ENCODE data around the gene FNIP2. TPM values are rescaled to one million over a fixed set of nuclear protein-coding genes. Genes with fewer than 3 reads are reported as not detected.
"Not testable (repeated sequence)": the region's sequence is repeated elsewhere in the genome, so short reads cannot be mapped to it uniquely, and the experiment has no call there.

FNIP2 gene
- total RNA-seq, 1 donor from 2014 or later = 33.7 TPM

DNA sequence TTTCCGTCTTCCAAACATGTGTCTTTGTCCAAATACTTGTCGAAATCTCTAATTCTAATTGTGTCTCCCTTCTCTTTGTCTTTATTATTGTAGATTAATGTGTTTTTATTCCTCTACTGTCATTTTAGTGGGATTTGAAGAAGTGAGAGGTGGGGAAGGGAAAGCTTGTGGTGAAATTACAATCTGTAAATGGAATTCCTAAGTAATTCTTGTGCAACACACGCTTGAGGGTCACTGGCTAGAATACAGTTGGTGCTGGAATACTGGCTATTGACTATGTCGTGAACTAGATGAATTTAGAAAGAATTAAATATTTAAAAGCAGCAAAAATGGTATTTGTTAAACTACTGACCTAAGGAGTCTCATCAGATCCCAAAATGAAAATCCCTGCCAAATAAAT is 10.7 kb upstream of the FNIP2 start:
- H3K27ac Mint-ChIP-seq (ENCODE audit: unreplicated experiment) = no peak overlapping the region
- H3K4me3 Mint-ChIP-seq (ENCODE audit: unreplicated experiment) = no peak overlapping the region
- H3K36me3 Mint-ChIP-seq (ENCODE audit: low read depth) = no peaks in the 10 kb centered on the region
- DNase-seq (ENCODE audit: low spot score) = no peak
- no peaks in the 10 kb centered on the region for H3K27me3 Mint-ChIP-seq (ENCODE audit: low read depth)
- H3K9me3 Mint-ChIP-seq (ENCODE audit: low read depth) = peaks cover 6% of the 10 kb centered on the region
- H3K4me1 Mint-ChIP-seq (ENCODE audit: low read depth) = peaks cover 13% of the 10 kb centered on the region
- TF ChIP-seq, protein P1, sequence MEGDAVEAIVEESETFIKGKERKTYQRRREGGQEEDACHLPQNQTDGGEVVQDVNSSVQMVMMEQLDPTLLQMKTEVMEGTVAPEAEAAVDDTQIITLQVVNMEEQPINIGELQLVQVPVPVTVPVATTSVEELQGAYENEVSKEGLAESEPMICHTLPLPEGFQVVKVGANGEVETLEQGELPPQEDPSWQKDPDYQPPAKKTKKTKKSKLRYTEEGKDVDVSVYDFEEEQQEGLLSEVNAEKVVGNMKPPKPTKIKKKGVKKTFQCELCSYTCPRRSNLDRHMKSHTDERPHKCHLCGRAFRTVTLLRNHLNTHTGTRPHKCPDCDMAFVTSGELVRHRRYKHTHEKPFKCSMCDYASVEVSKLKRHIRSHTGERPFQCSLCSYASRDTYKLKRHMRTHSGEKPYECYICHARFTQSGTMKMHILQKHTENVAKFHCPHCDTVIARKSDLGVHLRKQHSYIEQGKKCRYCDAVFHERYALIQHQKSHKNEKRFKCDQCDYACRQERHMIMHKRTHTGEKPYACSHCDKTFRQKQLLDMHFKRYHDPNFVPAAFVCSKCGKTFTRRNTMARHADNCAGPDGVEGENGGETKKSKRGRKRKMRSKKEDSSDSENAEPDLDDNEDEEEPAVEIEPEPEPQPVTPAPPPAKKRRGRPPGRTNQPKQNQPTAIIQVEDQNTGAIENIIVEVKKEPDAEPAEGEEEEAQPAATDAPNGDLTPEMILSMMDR (IDR thresholded peaks at IDR 0.05) = no peak

DNA sequence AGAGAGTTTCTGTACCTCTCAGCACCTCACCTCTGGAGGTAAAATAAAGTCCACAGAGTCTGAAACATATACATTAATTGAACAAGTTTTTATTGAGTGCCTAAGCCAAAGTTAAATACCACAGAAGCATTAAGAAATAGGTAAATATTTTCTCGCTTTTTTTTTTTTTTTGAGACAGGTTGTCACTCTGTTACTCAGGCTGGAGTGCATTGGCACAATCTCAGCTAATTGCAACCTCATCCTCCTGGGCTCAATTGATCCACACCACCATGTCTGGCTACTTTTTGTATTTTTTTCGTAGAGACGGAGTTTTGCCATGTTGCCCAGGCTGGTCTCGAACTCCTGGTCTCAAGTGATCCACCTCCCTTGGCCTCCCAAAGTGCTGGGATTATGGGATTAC is 10.1 kb upstream of the FNIP2 start:
- no peaks in the 10 kb centered on the region for H3K36me3 Mint-ChIP-seq (ENCODE audit: low read depth)
- TF ChIP-seq, protein P1 (IDR thresholded peaks at IDR 0.05) = no peak
- peaks cover 6% of the 10 kb centered on the region for H3K9me3 Mint-ChIP-seq (ENCODE audit: low read depth)
- DNase-seq (ENCODE audit: low spot score) = no peak
- no peak overlapping the region for H3K27ac Mint-ChIP-seq (ENCODE audit: unreplicated experiment)
- H3K4me3 Mint-ChIP-seq (ENCODE audit: unreplicated experiment) = no peak overlapping the region
- H3K27me3 Mint-ChIP-seq (ENCODE audit: low read depth) = no peaks in the 10 kb centered on the region
- H3K4me1 Mint-ChIP-seq (ENCODE audit: low read depth) = peaks cover 13% of the 10 kb centered on the region

DNA sequence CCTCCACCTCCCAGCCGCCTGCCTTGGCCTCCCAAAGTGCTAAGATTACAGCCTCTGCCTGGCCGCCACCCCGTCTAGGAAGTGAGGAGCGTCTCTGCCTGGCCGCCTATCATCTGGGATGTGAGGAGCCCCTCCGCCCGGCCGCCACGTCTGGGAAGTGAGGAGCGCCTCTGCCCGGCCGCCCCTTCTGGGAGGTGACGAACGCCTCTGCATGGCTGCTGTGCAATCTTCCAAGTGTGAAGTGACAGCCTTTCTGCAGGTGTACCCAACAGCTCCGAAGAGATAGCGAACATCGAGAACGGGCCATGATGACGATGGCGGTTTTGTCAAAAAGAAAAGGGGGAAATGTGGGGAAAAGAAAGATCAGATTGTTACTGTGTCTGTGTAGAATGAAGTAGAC is 9.3 kb upstream of the FNIP2 start:
- not testable (repeated sequence) for H3K27ac Mint-ChIP-seq (ENCODE audit: unreplicated experiment); H3K27me3 Mint-ChIP-seq (ENCODE audit: low read depth); H3K4me3 Mint-ChIP-seq (ENCODE audit: unreplicated experiment); DNase-seq (ENCODE audit: low spot score); H3K36me3 Mint-ChIP-seq (ENCODE audit: low read depth); H3K4me1 Mint-ChIP-seq (ENCODE audit: low read depth); H3K9me3 Mint-ChIP-seq (ENCODE audit: low read depth)

DNA sequence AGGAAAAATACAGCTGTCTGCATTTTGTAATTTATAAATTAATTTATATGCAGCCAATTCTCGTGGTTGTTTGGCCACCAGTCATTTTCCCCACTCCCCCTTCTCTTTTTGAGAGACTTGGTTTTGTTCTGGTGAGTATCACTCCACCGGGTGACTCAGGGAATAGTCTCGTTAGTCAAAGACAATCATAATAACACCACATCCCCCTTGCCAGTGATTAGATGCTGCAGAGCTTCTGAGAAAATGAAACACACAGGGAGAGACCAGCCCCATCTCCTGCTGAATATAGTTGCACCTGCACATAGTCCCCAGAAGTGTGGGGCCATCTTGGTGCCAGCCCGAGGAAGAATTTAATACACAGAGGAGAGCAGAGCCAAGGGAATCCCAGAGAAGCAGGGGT is 8.0 kb upstream of the FNIP2 start:
- Mint-ChIP-seq H3K27ac (ENCODE audit: unreplicated experiment) (no peak overlapping the region), H3K9me3 (ENCODE audit: low read depth) (peaks cover 6% of the 10 kb centered on the region), H3K4me1 (ENCODE audit: low read depth) (no peaks in the 10 kb centered on the region), H3K36me3 (ENCODE audit: low read depth) (no peaks in the 10 kb centered on the region), H3K4me3 (ENCODE audit: unreplicated experiment) (no peak overlapping the region), H3K27me3 (ENCODE audit: low read depth) (no peaks in the 10 kb centered on the region)
- TF ChIP-seq, protein P1 (IDR thresholded peaks at IDR 0.05) = no peak
- no peak for DNase-seq (ENCODE audit: low spot score)

DNA sequence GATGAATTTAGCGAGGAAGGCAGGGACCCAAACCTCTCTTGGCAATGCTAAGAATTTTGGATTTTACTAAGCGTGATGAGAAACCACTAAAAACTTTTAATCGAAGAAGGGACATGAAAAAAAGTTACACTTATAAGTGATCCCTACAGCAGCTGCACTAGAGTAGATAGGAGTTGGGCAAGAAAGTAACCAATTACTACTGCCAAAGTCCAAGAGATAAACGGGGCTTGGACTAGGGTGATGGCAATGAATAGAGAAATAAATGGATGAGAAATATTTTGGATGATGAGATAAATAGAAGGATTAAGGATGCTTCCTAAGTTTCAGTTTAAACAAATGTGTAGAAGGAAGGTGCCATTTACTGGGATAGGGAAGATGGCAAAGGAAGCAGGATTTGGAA is 6.3 kb upstream of the FNIP2 start:
- no peak for DNase-seq (ENCODE audit: low spot score)
- no peak overlapping the region for H3K27ac Mint-ChIP-seq (ENCODE audit: unreplicated experiment)
- no peaks in the 10 kb centered on the region for H3K36me3 Mint-ChIP-seq (ENCODE audit: low read depth)
- no peak overlapping the region for H3K4me3 Mint-ChIP-seq (ENCODE audit: unreplicated experiment)
- peaks cover 3% of the 10 kb centered on the region for H3K9me3 Mint-ChIP-seq (ENCODE audit: low read depth)
- no peaks in the 10 kb centered on the region for H3K4me1 Mint-ChIP-seq (ENCODE audit: low read depth)
- no peaks in the 10 kb centered on the region for H3K27me3 Mint-ChIP-seq (ENCODE audit: low read depth)
- TF ChIP-seq, protein P1 (IDR thresholded peaks at IDR 0.05) = no peak

DNA sequence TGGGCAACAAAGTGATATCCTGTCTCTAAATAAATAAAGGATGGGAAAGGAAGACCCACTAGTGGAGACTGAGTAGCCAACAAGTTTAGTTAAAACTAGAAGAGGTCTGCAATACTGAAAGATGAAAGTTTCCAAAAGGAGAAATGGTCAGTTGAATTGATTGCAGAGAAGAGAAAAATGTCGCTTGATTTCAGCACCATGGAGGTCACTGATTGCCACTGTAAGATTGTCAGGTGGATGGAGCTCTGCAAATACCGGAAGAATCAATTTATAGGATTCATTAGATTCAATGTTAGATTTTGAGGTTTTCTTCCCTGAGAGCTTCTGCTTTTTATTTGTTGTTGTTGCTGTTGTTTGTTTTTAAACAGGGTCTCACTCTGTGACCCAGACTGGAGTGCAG is 5.4 kb upstream of the FNIP2 start:
- no peak for DNase-seq (ENCODE audit: low spot score)
- TF ChIP-seq, protein P1 (IDR thresholded peaks at IDR 0.05) = no peak
- H3K4me3 Mint-ChIP-seq (ENCODE audit: unreplicated experiment) = no peak overlapping the region
- peaks cover 7% of the 10 kb centered on the region for H3K4me1 Mint-ChIP-seq (ENCODE audit: low read depth)
- no peaks in the 10 kb centered on the region for H3K36me3 Mint-ChIP-seq (ENCODE audit: low read depth)
- no peak overlapping the region for H3K27ac Mint-ChIP-seq (ENCODE audit: unreplicated experiment)
- H3K9me3 Mint-ChIP-seq (ENCODE audit: low read depth) = no peaks in the 10 kb centered on the region
- no peaks in the 10 kb centered on the region for H3K27me3 Mint-ChIP-seq (ENCODE audit: low read depth)
